ENCODE measurements around the gene GRIP1.

The GRIP1 gene

DNA sequence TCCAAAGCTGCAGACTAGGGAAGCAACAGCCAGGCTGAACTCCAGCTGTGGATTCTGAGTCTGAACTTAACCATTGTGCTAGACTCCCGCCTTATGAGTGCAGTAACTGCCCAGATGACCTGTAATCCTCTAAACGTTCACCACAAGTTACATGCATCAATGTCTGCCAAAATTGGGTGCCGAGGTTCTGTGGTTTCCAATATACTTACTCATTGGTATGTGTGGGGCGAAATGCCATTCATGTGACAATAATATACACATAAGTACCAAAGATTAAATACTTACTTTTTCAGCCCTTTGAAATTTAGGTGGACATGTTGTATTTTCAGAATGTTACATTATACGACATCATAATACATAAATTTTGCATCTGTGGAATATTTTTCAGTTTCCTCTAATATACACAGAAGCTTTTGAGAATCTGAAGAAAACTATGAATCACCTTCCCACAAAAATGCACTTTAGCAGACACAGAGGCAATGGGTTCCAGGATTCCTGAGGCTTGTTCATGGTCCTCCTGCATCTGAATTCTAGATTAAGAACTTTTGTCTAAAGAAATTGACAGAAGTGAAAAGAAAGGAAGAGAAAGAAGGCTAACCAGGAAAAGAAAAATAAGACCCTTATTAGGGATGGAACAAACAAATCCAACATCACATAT lies 31.7 kb downstream of the GRIP1 start:
- DNase-seq (ENCODE audit: low spot score): no peak

- no peak for DNase-seq (ENCODE audit: low spot score)
These were observed 34.7 kb downstream of the GRIP1 start for GRCh38 chr12:66644151-66644550.

DNA sequence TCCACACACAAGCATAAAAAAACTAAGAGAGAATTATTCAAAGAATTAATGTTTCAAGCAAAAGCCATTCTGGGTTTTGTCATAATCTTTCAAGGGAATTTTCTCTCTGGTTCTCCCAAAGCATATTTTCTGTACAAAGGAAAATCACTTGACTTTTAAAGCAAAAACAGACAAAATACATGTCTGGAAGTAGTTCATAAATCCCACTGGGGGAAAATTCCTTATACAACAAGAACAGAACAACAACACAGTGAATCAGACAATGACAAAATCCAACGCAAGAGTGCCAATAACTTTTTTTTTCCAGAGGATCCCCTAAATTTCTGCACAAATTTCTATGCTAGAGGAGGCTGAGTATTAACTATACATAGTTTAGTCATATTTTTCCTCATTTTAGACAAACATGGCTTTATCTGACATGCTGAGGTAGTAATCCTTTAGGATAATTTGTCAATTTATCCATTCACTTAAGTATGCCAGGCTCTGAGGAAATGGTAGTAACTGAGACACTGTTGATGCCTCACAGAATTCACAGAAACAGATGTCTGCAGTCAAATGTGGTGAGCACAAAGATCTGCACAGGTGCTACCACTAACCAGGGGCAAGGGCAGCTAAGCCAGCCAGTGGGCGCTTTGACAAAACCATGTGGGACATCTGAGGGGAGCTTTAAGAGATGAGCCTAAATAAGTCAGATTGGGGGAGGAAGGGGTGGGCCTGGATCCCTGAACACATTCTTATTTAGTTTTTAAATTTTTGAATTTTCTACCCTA lies 38.0 kb downstream of the GRIP1 start:
- DNase-seq (ENCODE audit: low spot score): no peak

DNA sequence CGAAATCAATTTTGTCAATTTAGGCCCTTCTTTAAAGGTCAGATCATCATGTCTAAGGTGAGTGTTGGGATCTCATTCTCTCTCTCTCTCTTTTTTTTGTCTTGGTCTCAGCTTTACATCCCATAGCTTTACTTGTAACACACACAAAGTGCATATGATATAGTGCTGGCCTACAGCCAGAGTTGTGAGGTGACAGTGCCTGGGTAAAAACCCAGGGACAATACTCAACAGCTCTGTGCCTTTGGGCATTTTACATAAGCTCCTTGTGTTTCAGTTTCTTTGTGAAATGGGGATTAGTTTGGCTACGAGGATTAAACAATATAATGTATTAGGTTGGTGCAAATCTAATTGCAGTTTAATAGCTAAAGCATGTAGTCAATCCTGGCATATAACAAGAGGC lies 40.2 kb downstream of the GRIP1 start:
- no peak for DNase-seq (ENCODE audit: low spot score)

DNA sequence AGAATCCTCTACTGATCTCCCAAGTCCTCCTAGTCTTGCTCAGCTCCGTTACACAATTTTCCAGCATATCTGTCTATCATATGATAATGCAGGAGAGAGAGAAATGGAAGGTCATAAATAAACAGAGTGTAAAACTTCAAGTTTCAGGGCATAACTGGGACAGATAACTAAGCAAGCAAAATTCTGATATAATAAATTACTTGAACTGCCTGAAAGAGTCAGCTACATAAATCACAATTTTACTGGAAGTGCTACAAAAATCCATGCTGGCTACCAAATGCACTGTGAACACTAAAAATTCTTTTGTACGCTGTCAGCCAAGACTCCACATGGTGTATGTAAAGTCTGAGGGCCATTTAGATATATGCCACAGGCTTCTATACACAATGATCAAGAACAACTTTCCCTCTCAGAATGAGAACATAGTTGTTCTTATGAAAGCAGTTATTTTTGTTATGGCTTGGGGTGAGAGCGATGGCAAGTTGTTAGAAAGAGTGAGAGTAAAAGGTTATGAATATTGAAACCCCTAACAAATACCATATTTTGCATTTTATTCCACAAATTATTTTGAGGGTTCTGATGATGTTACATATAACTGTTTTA lies 41.1 kb downstream of the GRIP1 start:
- no peak for DNase-seq (ENCODE audit: low spot score)

DNA sequence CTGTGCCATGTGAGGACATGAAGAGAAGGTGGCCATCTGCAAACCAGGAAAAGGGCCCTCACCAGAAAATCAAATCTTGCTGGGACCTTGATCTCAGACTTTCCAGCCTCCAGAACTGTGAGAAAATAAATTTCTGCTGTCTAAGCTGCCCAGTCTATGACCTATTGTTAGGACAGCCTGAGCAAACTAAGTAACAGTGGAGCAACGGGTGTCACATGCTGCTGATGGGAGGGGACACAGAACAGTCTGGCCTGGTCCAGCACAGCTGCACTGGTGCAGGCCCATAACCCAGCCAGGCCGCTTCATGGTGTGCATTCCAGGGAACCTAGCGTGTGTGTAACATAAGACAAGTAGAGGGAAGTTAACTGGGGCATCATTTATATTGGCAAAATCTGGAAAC lies 42.1 kb downstream of the GRIP1 start:
- no peak for DNase-seq (ENCODE audit: low spot score)

- no peak for DNase-seq (ENCODE audit: low spot score)
These were observed 45.2 kb downstream of the GRIP1 start for GRCh38 chr12:66633676-66634075.

- no peak for DNase-seq (ENCODE audit: low spot score)
These were observed 49.6 kb downstream of the GRIP1 start for GRCh38 chr12:66629138-66629870.

DNA sequence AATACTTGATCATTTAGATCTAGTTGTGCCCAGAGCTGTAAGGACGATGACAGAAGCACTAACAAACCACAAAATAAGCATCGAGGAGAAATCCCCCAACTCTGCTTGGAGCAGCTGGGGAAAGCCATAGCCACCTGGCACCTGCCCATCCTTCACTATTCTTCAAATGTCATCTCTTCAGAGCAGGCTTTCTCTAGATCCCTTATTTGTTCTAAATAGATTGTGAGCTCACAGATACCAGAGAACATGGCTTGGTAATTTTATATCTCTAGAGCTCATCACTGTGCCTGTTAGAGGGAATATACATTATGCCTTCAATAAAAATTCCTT lies 50.9 kb downstream of the GRIP1 start:
- no peak for DNase-seq (ENCODE audit: low spot score)

DNA sequence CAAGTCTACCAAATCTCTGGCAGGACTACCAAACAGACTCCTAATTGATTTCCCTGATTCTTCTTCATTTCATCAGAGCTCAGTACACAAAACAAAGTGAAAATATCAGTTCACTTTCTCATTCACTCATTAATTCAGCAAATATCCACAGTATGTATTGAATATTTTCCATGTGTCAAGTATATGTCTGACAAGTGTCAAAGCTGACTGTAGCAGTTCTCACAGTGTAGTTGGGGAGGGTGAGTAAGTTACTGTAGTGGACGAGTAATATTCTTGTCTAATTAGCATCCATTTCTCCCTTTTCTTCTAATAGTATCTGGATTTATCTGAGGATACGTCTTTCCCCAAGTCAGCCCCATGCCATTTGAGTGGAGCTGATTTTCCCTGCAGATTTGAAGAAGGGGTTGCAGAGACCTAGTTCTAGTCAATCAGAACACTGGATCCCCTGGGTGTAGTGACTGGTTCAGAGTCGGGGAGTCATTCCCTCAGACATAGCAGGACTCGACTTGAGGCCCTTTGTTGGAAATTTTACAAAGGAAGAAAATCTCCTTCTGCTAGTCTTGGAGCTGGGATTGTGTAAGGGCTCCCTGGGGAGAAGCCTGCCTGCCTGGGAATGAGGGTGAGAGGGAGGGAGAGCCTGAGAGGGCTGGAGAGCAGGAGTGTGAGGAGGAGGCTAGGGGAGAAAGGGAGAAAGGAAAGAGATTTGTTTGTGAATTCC lies 51.4 kb downstream of the GRIP1 start:
- DNase-seq (ENCODE audit: low spot score): no peak

- no peak for DNase-seq (ENCODE audit: low spot score)
These were observed 54.1 kb downstream of the GRIP1 start for GRCh38 chr12:66624806-66625205.

- DNase-seq (ENCODE audit: low spot score): no peak
These were observed 55.4 kb downstream of the GRIP1 start for GRCh38 chr12:66623455-66623854.

- DNase-seq (ENCODE audit: low spot score): no peak
These were observed 58.2 kb downstream of the GRIP1 start for GRCh38 chr12:66620688-66621087.

DNA sequence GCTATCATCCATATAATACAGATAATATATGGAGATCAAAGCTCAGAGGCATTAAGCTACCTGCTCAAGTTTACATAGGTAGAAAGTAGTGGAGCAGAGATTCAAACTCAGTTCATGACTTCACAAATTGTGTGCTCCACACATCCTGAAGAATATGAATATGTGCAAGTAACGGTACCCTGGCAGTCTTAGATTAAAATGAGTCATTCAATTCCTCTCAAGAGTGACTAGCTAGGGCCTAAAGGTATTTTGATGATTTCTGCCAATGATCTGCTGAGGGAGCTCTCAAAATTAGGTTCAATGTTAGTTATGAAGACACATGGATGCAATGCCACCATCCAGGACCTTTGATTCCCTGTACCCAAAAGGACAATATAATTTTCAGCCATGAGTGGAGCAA lies 58.9 kb downstream of the GRIP1 start:
- no peak for DNase-seq (ENCODE audit: low spot score)

DNA sequence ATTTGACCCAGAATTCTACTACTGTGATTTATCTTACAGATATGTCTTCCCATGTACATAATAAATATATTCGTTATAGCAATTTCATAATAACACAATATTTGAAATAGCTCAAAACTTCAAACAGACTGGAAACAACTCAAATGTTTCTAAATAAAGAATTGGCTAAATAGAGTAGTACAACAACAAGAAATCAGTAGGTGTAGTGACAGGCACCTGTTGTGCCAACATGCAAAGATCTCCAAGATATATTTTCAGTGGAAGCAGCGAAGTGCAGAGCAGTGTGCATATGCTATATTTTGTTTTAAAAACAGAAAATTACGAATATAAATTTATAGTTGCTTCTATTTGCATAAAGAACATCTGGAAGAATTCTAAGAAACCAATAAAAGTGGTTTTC lies 60.9 kb downstream of the GRIP1 start:
- DNase-seq (ENCODE audit: low spot score): no peak

GRCh38 chr12:66612090-66612775 lies 66.6 kb downstream of the GRIP1 start:
- no peak for DNase-seq (ENCODE audit: low spot score)

DNA sequence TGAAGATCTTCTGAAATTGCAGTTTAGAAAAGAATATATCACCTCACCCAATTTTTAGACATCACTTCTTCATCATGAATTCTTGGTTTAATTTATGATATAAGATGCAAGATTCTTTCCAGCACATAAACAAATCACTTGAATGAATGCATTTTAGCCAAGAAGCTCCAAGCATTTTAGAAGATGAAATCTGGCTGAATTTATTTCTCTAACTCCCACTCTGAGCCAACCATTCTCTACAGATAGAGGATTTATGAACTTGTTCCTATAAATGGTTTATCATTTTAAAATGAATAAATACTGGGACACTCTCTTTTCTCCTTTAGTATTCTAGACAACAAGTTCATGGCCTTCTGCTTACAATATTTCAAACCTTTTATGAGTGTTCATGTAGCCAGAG lies 71.7 kb downstream of the GRIP1 start:
- no peak for DNase-seq (ENCODE audit: low spot score)

DNA sequence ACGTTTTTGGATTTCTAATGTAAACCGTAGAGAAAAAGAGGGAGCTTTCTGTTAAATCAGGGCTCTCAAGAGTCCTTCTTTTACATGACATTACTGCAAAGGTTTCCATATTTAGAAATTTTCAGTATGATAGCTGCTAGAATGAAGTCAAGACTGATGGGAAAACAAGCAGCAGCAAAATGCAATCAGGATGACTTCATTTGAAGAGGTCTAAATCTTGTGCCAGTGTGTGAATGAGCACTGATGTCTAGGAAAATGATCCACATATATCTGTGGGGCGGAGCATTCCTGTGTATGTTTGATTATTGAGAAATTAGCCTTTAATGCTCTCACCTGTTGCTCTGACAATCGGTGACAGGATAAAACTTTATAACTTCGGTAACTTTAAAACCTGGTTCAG lies 73.6 kb downstream of the GRIP1 start:
- DNase-seq (ENCODE audit: low spot score): no peak

GRCh38 chr12:66603981-66604479 lies 74.8 kb downstream of the GRIP1 start:
- no peak for DNase-seq (ENCODE audit: low spot score)

DNA sequence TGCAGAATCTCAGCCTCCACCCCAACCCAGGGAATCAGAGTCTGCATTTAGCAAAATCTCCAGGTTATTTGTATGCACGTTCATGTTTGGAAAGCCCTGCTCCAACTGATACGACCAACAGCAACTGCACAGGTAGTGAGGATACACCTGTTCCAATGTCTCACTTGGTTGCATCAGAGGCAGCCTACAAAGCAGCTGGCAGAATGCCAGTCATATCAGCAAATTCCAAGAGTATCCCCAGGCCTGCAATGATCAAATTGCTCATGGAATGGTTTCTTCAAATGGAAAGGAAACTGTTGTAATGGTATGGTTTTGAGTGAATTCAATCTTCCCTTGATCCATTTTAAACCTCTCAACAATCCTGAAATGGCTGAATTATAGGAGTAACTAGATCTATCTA lies 75.4 kb downstream of the GRIP1 start:
- no peak for DNase-seq (ENCODE audit: low spot score)

- DNase-seq (ENCODE audit: low spot score): no peak
These were observed 76.3 kb downstream of the GRIP1 start for GRCh38 chr12:66602483-66603143.
